ENCODE measurements around the gene FCER2. TPM values are rescaled to one million over a fixed set of nuclear protein-coding genes. Genes with fewer than 3 reads are reported as not detected.

FCER2 gene
- total RNA-seq, 1 donor from 2014 or later, result 0.50 TPM

DNA sequence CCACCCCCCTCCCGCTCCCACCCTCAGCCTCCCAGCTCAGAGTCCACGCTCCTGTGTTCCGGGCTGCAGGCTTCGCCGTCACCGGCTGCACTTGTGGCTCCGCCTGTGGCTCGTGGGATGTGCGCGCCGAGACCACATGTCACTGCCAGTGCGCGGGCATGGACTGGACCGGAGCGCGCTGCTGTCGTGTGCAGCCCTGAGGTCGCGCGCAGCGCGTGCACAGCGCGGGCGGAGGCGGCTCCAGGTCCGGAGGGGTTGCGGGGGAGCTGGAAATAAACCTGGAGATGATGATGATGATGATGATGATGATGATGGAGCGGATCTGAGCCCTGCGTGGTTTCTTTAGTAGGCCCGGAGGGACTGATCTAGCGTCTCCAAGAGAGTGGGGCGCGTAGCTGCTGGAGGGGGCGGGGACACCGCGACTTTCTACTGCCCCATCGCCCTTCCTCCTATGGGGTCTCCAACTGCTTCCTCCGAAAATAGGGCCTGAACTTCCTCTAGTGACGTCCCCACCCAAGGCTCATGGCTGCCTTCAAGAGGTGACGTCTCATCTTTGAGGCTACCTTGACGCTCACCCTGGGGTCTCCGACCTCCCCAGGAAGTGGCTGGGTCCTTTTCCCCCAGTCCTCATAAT is 31.7 kb downstream of the FCER2 start:
- ATAC-seq, result peak; percentile 58 to 79
- no peak for TF ChIP-seq CTCF (IDR thresholded peaks at IDR 0.05)
- Histone ChIP-seq H3K9me3 (no peaks in the 10 kb centered on the region), H3K36me3 (no peaks in the 10 kb centered on the region), H3K4me1 (no peaks in the 10 kb centered on the region), H3K27ac (no peak overlapping the region), H3K4me3 (peak overlapping the region; percentile 14), H3K27me3 (ENCODE audit: low read depth) (peaks cover 20% of the 10 kb centered on the region)
- intact Hi-C loops (cut with DNase I), result no loop called here
- peak; percentile 87 for DNase-seq

DNA sequence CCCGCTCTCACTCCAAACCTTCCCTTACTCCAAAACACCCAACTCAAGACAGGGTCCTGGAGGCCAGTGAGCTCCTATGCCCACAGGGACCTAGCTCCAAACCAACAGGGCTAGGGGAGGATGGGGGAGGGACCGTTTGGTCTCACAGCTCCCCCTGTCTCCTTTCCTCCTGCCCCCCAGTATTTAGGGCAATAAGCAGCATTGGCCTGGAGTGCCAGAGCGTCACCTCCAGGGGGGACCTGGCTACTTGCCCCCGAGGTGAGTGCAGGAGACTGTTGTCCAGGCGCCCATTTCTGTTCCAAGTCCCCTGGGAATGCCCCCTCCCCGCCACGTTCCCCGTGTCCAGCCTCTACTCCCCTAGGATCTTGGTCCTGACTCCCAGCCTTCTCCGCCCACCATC is 32.3 kb downstream of the FCER2 start:
- intact Hi-C loops (cut with DNase I), result no loop called here
- ATAC-seq (no peak), DNase-seq (no peak)
- H3K27me3 ChIP-seq (ENCODE audit: low read depth), result peaks cover 19% of the 10 kb centered on the region
- no peaks in the 10 kb centered on the region for H3K36me3 ChIP-seq
- peak overlapping the region; percentile 33 for H3K4me3 ChIP-seq
- peak overlapping the region; percentile 24 for H3K27ac ChIP-seq
- no peaks in the 10 kb centered on the region for H3K4me1 ChIP-seq
- no peak for TF ChIP-seq CTCF (IDR thresholded peaks at IDR 0.05)
- H3K9me3 ChIP-seq, result no peaks in the 10 kb centered on the region

DNA sequence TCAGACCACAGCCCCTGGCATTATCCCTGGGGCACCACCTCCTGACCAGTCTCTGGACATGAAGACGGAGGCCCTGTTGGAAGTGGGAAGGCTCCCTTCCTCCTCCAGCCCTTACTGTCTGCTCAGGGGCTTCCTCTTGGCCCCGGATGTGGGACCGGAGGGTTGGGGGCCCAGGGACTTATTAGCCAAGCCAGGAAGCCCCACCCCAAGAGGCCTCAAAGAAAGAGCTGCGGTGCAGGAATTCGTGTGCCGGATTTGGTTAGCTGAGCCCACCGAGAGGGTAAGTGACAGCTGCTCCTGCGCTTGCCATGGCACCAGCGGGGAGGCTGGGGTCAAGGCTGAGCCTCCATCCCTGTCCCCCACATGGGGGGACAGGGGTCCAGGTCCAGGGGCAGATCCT is 33.1 kb downstream of the FCER2 start, which contains the start of gene RETN:
Gene RETN, plus strand, starts transcription at position 208 of the 400 bp plus-strand sequence. CDS start 278 bp downstream, outside the sequence.
- peak within 1 kb of the TSS; percentile 33 for H3K4me3 ChIP-seq
- ATAC-seq, result no peak

DNA sequence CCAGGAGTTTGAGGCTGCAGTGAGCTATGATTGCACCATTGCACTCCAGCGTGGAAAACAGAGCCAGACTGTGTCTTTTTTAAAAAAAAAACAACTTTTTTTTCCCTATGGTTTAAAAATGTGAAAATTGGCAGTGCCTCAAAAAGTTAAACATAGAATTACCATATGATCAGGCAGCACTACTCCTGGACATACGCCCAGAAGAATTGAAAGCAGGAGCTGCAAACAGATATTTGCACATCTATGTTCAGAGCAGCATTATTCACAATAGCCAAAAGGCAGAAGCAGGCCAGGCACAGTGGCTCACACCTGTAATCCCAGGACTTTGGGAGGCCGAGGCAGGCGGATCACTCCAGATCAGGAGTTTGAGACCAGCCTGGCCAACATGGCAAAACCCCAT is 36.9 kb downstream of the FCER2 start:
- Histone ChIP-seq H3K4me3 (no peak overlapping the region), H3K36me3 (no peaks in the 10 kb centered on the region), H3K27me3 (ENCODE audit: low read depth) (peaks cover 16% of the 10 kb centered on the region), H3K27ac (no peak overlapping the region), H3K4me1 (no peaks in the 10 kb centered on the region), H3K9me3 (no peaks in the 10 kb centered on the region)
- ATAC-seq (no peak), DNase-seq (no peak)
- TF ChIP-seq CTCF (IDR thresholded peaks at IDR 0.05), result no peak
- intact Hi-C loops (cut with DNase I), result no loop called here

More for the DNA sequence above, 33.1 kb downstream of the FCER2 start, which contains the start of gene RETN:
- DNase-seq, result no peak
- no peak for TF ChIP-seq CTCF (IDR thresholded peaks at IDR 0.05)
- H3K36me3 ChIP-seq, result no peaks in the 10 kb centered on the region
- intact Hi-C loops (cut with DNase I), result no loop called here
- H3K27me3 ChIP-seq (ENCODE audit: low read depth), result peaks cover 22% of the 10 kb centered on the region
- H3K4me1 ChIP-seq, result no peaks in the 10 kb centered on the region
- H3K27ac ChIP-seq, result peak within 1 kb of the TSS; percentile 24
- H3K9me3 ChIP-seq, result no peaks in the 10 kb centered on the region

GRCh38 chr19:7663706-7664105 is 38.2 kb downstream of the FCER2 start:
- H3K9me3 ChIP-seq, result no peaks in the 10 kb centered on the region
- no peak for DNase-seq
- no peaks in the 10 kb centered on the region for H3K36me3 ChIP-seq
- no peak overlapping the region for H3K4me3 ChIP-seq
- no peak for ATAC-seq
- no peaks in the 10 kb centered on the region for H3K4me1 ChIP-seq
- intact Hi-C loops (cut with DNase I), result no loop called here
- H3K27ac ChIP-seq, result no peak overlapping the region
- peaks cover 5% of the 10 kb centered on the region for H3K27me3 ChIP-seq (ENCODE audit: low read depth)
- TF ChIP-seq CTCF (IDR thresholded peaks at IDR 0.05), result no peak
